Measurements from ENCODE around the gene PARD6B.
"Not testable (repeated sequence)": the region's sequence is repeated elsewhere in the genome, so short reads cannot be mapped to it uniquely, and the experiment has no call there.

Gene PARD6B

GRCh38 chr20:50766955-50767809 is 35.8 kb downstream of the PARD6B start:
- peaks cover 12% of the 10 kb centered on the region for H3K4me1 ChIP-seq (ENCODE audit: control insufficient read depth, insufficient read depth, low read length)
- H3K9me3 ChIP-seq (ENCODE audit: control insufficient read depth, insufficient read depth, low read length); H3K9ac ChIP-seq (ENCODE audit: low read depth, low read length); H3K27me3 ChIP-seq (ENCODE audit: control insufficient read depth, insufficient read depth, low read length); H3K36me3 ChIP-seq (ENCODE audit: control insufficient read depth, insufficient read depth, low read length): not testable (repeated sequence)
- H3K4me3 ChIP-seq (ENCODE audit: low read depth, low read length): peak overlapping the region; percentile 40; the same call in 1 of the 2 replicates
- peak overlapping the region; percentile 64 for H3K27ac ChIP-seq (ENCODE audit: low read depth, low read length)

GRCh38 chr20:50768991-50769390 is 37.6 kb downstream of the PARD6B start:
- not testable (repeated sequence) for H3K4me3 ChIP-seq (ENCODE audit: low read depth, low read length); H3K9ac ChIP-seq (ENCODE audit: low read depth, low read length); H3K9me3 ChIP-seq (ENCODE audit: control insufficient read depth, insufficient read depth, low read length); H3K27ac ChIP-seq (ENCODE audit: low read depth, low read length); H3K36me3 ChIP-seq (ENCODE audit: control insufficient read depth, insufficient read depth, low read length); H3K27me3 ChIP-seq (ENCODE audit: control insufficient read depth, insufficient read depth, low read length)
- peaks cover 12% of the 10 kb centered on the region for H3K4me1 ChIP-seq (ENCODE audit: control insufficient read depth, insufficient read depth, low read length)

- not testable (repeated sequence) for H3K27me3 ChIP-seq (ENCODE audit: control insufficient read depth, insufficient read depth, low read length); H3K27ac ChIP-seq (ENCODE audit: low read depth, low read length); H3K9ac ChIP-seq (ENCODE audit: low read depth, low read length); H3K4me3 ChIP-seq (ENCODE audit: low read depth, low read length); H3K36me3 ChIP-seq (ENCODE audit: control insufficient read depth, insufficient read depth, low read length); H3K9me3 ChIP-seq (ENCODE audit: control insufficient read depth, insufficient read depth, low read length)
- H3K4me1 ChIP-seq (ENCODE audit: control insufficient read depth, insufficient read depth, low read length): peaks cover 12% of the 10 kb centered on the region
Measured at GRCh38 chr20:50769551-50770085, 38.2 kb downstream of the PARD6B start.

GRCh38 chr20:50771419-50772080 is 40.2 kb downstream of the PARD6B start:
- H3K27me3 ChIP-seq (ENCODE audit: control insufficient read depth, insufficient read depth, low read length); H3K9ac ChIP-seq (ENCODE audit: low read depth, low read length); H3K4me3 ChIP-seq (ENCODE audit: low read depth, low read length); H3K36me3 ChIP-seq (ENCODE audit: control insufficient read depth, insufficient read depth, low read length); H3K9me3 ChIP-seq (ENCODE audit: control insufficient read depth, insufficient read depth, low read length); H3K27ac ChIP-seq (ENCODE audit: low read depth, low read length): not testable (repeated sequence)
- peaks cover 12% of the 10 kb centered on the region for H3K4me1 ChIP-seq (ENCODE audit: control insufficient read depth, insufficient read depth, low read length)

GRCh38 chr20:50772420-50773185 is 41.2 kb downstream of the PARD6B start:
- no peaks in the 10 kb centered on the region for H3K27me3 ChIP-seq (ENCODE audit: control insufficient read depth, insufficient read depth, low read length)
- no peak overlapping the region for H3K9ac ChIP-seq (ENCODE audit: low read depth, low read length)
- H3K4me1 ChIP-seq (ENCODE audit: control insufficient read depth, insufficient read depth, low read length): peaks cover 4% of the 10 kb centered on the region; the same call in 1 of the 2 replicates
- H3K4me3 ChIP-seq (ENCODE audit: low read depth, low read length): no peak overlapping the region
- H3K36me3 ChIP-seq (ENCODE audit: control insufficient read depth, insufficient read depth, low read length): no peaks in the 10 kb centered on the region
- H3K27ac ChIP-seq (ENCODE audit: low read depth, low read length): no peak overlapping the region
- H3K9me3 ChIP-seq (ENCODE audit: control insufficient read depth, insufficient read depth, low read length): no peaks in the 10 kb centered on the region

GRCh38 chr20:50774515-50774914 is 43.1 kb downstream of the PARD6B start:
- Histone ChIP-seq H3K4me1 (ENCODE audit: control insufficient read depth, insufficient read depth, low read length) (no peaks in the 10 kb centered on the region), H3K9ac (ENCODE audit: low read depth, low read length) (no peak overlapping the region), H3K36me3 (ENCODE audit: control insufficient read depth, insufficient read depth, low read length) (no peaks in the 10 kb centered on the region), H3K4me3 (ENCODE audit: low read depth, low read length) (no peak overlapping the region), H3K27ac (ENCODE audit: low read depth, low read length) (no peak overlapping the region), H3K27me3 (ENCODE audit: control insufficient read depth, insufficient read depth, low read length) (no peaks in the 10 kb centered on the region), H3K9me3 (ENCODE audit: control insufficient read depth, insufficient read depth, low read length) (no peaks in the 10 kb centered on the region)

- Histone ChIP-seq H3K9ac (ENCODE audit: low read depth, low read length) (no peak overlapping the region), H3K9me3 (ENCODE audit: control insufficient read depth, insufficient read depth, low read length) (no peaks in the 10 kb centered on the region), H3K4me3 (ENCODE audit: low read depth, low read length) (no peak overlapping the region), H3K27me3 (ENCODE audit: control insufficient read depth, insufficient read depth, low read length) (no peaks in the 10 kb centered on the region), H3K27ac (ENCODE audit: low read depth, low read length) (no peak overlapping the region), H3K4me1 (ENCODE audit: control insufficient read depth, insufficient read depth, low read length) (no peaks in the 10 kb centered on the region), H3K36me3 (ENCODE audit: control insufficient read depth, insufficient read depth, low read length) (no peaks in the 10 kb centered on the region)
Measured at GRCh38 chr20:50776122-50776817, 44.9 kb downstream of the PARD6B start.

- no peak overlapping the region for H3K4me3 ChIP-seq (ENCODE audit: low read depth, low read length)
- no peaks in the 10 kb centered on the region for H3K9me3 ChIP-seq (ENCODE audit: control insufficient read depth, insufficient read depth, low read length)
- H3K27ac ChIP-seq (ENCODE audit: low read depth, low read length): no peak overlapping the region
- no peaks in the 10 kb centered on the region for H3K4me1 ChIP-seq (ENCODE audit: control insufficient read depth, insufficient read depth, low read length)
- no peak overlapping the region for H3K9ac ChIP-seq (ENCODE audit: low read depth, low read length)
- no peaks in the 10 kb centered on the region for H3K36me3 ChIP-seq (ENCODE audit: control insufficient read depth, insufficient read depth, low read length)
- H3K27me3 ChIP-seq (ENCODE audit: control insufficient read depth, insufficient read depth, low read length): no peaks in the 10 kb centered on the region
Measured at GRCh38 chr20:50777373-50777772, 46.0 kb downstream of the PARD6B start.

GRCh38 chr20:50778994-50779393 is 47.6 kb downstream of the PARD6B start:
- H3K27ac ChIP-seq (ENCODE audit: low read depth, low read length); H3K4me1 ChIP-seq (ENCODE audit: control insufficient read depth, insufficient read depth, low read length); H3K9ac ChIP-seq (ENCODE audit: low read depth, low read length); H3K9me3 ChIP-seq (ENCODE audit: control insufficient read depth, insufficient read depth, low read length); H3K4me3 ChIP-seq (ENCODE audit: low read depth, low read length); H3K36me3 ChIP-seq (ENCODE audit: control insufficient read depth, insufficient read depth, low read length); H3K27me3 ChIP-seq (ENCODE audit: control insufficient read depth, insufficient read depth, low read length): not testable (repeated sequence)

GRCh38 chr20:50783390-50783789 is 52.0 kb downstream of the PARD6B start:
- no peaks in the 10 kb centered on the region for H3K9me3 ChIP-seq (ENCODE audit: control insufficient read depth, insufficient read depth, low read length)
- no peak overlapping the region for H3K27ac ChIP-seq (ENCODE audit: low read depth, low read length)
- no peak overlapping the region for H3K4me3 ChIP-seq (ENCODE audit: low read depth, low read length)
- no peaks in the 10 kb centered on the region for H3K4me1 ChIP-seq (ENCODE audit: control insufficient read depth, insufficient read depth, low read length)
- no peaks in the 10 kb centered on the region for H3K36me3 ChIP-seq (ENCODE audit: control insufficient read depth, insufficient read depth, low read length)
- H3K27me3 ChIP-seq (ENCODE audit: control insufficient read depth, insufficient read depth, low read length): no peaks in the 10 kb centered on the region
- H3K9ac ChIP-seq (ENCODE audit: low read depth, low read length): no peak overlapping the region
